Inferior parietal cortex (tissue), 1 donor: Measurements from ENCODE around the gene SLC16A8.
"Not testable (repeated sequence)": the region's sequence is repeated elsewhere in the genome, so short reads cannot be mapped to it uniquely, and the experiment has no call there.

Experiments used
- DNase-seq: peaks from one replicate; pipeline ENCODE4 v3.0.0-alpha.2; 2016; ENCODE audit errors: extremely low spot score

The SLC16A8 gene

GRCh38 chr22:38043151-38044039 lies 40.6 kb downstream of the SLC16A8 start:
- no peak for DNase-seq

GRCh38 chr22:38042488-38042790 lies 41.5 kb downstream of the SLC16A8 start:
- DNase-seq, result no peak

GRCh38 chr22:38041760-38042487 lies 42.1 kb downstream of the SLC16A8 start:
- DNase-seq, result no peak

GRCh38 chr22:38040953-38041759 lies 42.8 kb downstream of the SLC16A8 start:
- no peak for DNase-seq

GRCh38 chr22:38038890-38039812 lies 44.8 kb downstream of the SLC16A8 start:
- DNase-seq, result peak; percentile 43

- DNase-seq, result peak; percentile 75
Measured at GRCh38 chr22:38038426-38038825, 45.6 kb downstream of the SLC16A8 start.

GRCh38 chr22:38037367-38038150 lies 46.4 kb downstream of the SLC16A8 start:
- DNase-seq, result not testable (repeated sequence)

- no peak for DNase-seq
Measured at GRCh38 chr22:38036392-38037062, 47.5 kb downstream of the SLC16A8 start.

GRCh38 chr22:38035530-38035885 lies 48.5 kb downstream of the SLC16A8 start:
- no peak for DNase-seq

- peak; percentile 11 for DNase-seq
Measured at GRCh38 chr22:38034884-38035529, 49.0 kb downstream of the SLC16A8 start.

- DNase-seq, result peak; percentile 74
Measured at GRCh38 chr22:38034278-38034882, 49.6 kb downstream of the SLC16A8 start.

GRCh38 chr22:38033522-38034277 lies 50.3 kb downstream of the SLC16A8 start:
- DNase-seq, result no peak

GRCh38 chr22:38032681-38033521 lies 51.1 kb downstream of the SLC16A8 start:
- DNase-seq, result peak; percentile 46

GRCh38 chr22:38031491-38031890 lies 52.5 kb downstream of the SLC16A8 start:
- DNase-seq, result no peak

GRCh38 chr22:38030311-38031133 lies 53.5 kb downstream of the SLC16A8 start:
- no peak for DNase-seq

- DNase-seq, result no peak
Measured at GRCh38 chr22:38029901-38030300, 54.1 kb downstream of the SLC16A8 start.
